ENCODE measurements around the gene GBE1. TPM values are rescaled to one million over a fixed set of nuclear protein-coding genes. Genes with fewer than 3 reads are reported as not detected.

GBE1 gene
- total RNA-seq, 1 donor from 2014 or later = 34.4 TPM

- Histone ChIP-seq H2AFZ (replicated peaks) (no peak overlapping the region), H3K27ac (no peak overlapping the region), H3K27me3 (no peaks in the 10 kb centered on the region), H3K9ac (no peak overlapping the region), H4K20me1 (ENCODE audit: low read depth) (no peaks in the 10 kb centered on the region), H3F3A (ENCODE audit: low read depth) (no peaks in the 10 kb centered on the region), H3K79me2 (ENCODE audit: low read depth) (no peaks in the 10 kb centered on the region), H3K36me3 (no peaks in the 10 kb centered on the region), H3K4me1 (no peaks in the 10 kb centered on the region), H3K9me3 (ENCODE audit: low read depth) (no peaks in the 10 kb centered on the region), H3K4me3 (no peak overlapping the region), H3K4me2 (no peak overlapping the region)
- H3K4me3 Mint-ChIP-seq = no peak overlapping the region
- TF ChIP-seq CTCF (IDR thresholded peaks at IDR 0.05) (no peak), EZH2phosphoT487 (IDR thresholded peaks at IDR 0.05) (no peak), EZH2 (IDR thresholded peaks at IDR 0.05) (no peak)
- no peaks in the 10 kb centered on the region for H3K27me3 Mint-ChIP-seq (ENCODE audit: insufficient read depth, low read depth)
- H3K27ac Mint-ChIP-seq = peak overlapping the region; percentile 48
- H3K9me3 Mint-ChIP-seq = no peaks in the 10 kb centered on the region
- no peak for DNase-seq (ENCODE audit: low spot score)
- peaks cover 4% of the 10 kb centered on the region for H3K4me1 Mint-ChIP-seq
- no peaks in the 10 kb centered on the region for H3K36me3 Mint-ChIP-seq
Measured at GRCh38 chr3:81699536-81700320, 61.7 kb downstream of the GBE1 start.

GRCh38 chr3:81696090-81696489 lies 65.4 kb downstream of the GBE1 start:
- Histone ChIP-seq H3K9ac (no peak overlapping the region), H3K27me3 (no peaks in the 10 kb centered on the region), H3K9me3 (ENCODE audit: low read depth) (no peaks in the 10 kb centered on the region), H3K79me2 (ENCODE audit: low read depth) (no peaks in the 10 kb centered on the region), H2AFZ (replicated peaks) (no peak overlapping the region), H4K20me1 (ENCODE audit: low read depth) (no peaks in the 10 kb centered on the region), H3K4me1 (no peaks in the 10 kb centered on the region), H3K27ac (no peak overlapping the region), H3K4me2 (no peak overlapping the region), H3F3A (ENCODE audit: low read depth) (no peaks in the 10 kb centered on the region), H3K4me3 (no peak overlapping the region), H3K36me3 (no peaks in the 10 kb centered on the region)
- Mint-ChIP-seq H3K36me3 (no peaks in the 10 kb centered on the region), H3K4me1 (peaks cover 4% of the 10 kb centered on the region), H3K27me3 (ENCODE audit: insufficient read depth, low read depth) (no peaks in the 10 kb centered on the region), H3K9me3 (no peaks in the 10 kb centered on the region), H3K4me3 (no peak overlapping the region), H3K27ac (no peak overlapping the region)
- no peak for TF ChIP-seq EZH2phosphoT487 (IDR thresholded peaks at IDR 0.05)
- TF ChIP-seq EZH2 (IDR thresholded peaks at IDR 0.05) = no peak
- TF ChIP-seq CTCF (IDR thresholded peaks at IDR 0.05) = no peak
- DNase-seq (ENCODE audit: low spot score) = no peak

- no peak overlapping the region for H3K4me3 Mint-ChIP-seq
- TF ChIP-seq CTCF (IDR thresholded peaks at IDR 0.05) = no peak
Measured at GRCh38 chr3:81695302-81695701, 66.1 kb downstream of the GBE1 start.

More at GRCh38 chr3:81695302-81695701, 66.1 kb downstream of the GBE1 start:
- H3K4me1 Mint-ChIP-seq = peaks cover 4% of the 10 kb centered on the region
- Histone ChIP-seq H3K36me3 (no peaks in the 10 kb centered on the region), H3K4me2 (no peak overlapping the region), H3F3A (ENCODE audit: low read depth) (no peaks in the 10 kb centered on the region), H3K9ac (no peak overlapping the region), H3K27me3 (no peaks in the 10 kb centered on the region), H3K9me3 (ENCODE audit: low read depth) (no peaks in the 10 kb centered on the region), H4K20me1 (ENCODE audit: low read depth) (no peaks in the 10 kb centered on the region), H3K79me2 (ENCODE audit: low read depth) (no peaks in the 10 kb centered on the region), H3K4me1 (no peaks in the 10 kb centered on the region), H2AFZ (replicated peaks) (no peak overlapping the region), H3K27ac (no peak overlapping the region), H3K4me3 (no peak overlapping the region)
- H3K36me3 Mint-ChIP-seq = no peaks in the 10 kb centered on the region
- H3K9me3 Mint-ChIP-seq = no peaks in the 10 kb centered on the region
- DNase-seq (ENCODE audit: low spot score) = no peak
- H3K27ac Mint-ChIP-seq = no peak overlapping the region
- H3K27me3 Mint-ChIP-seq (ENCODE audit: insufficient read depth, low read depth) = no peaks in the 10 kb centered on the region

Data from neural progenitor cell (in vitro differentiated cells).